Aorta (tissue), 5 donors: ENCODE measurements around the gene FGR. TPM values are rescaled to one million over a fixed set of nuclear protein-coding genes. Genes with fewer than 3 reads are reported as not detected.

Experiments used
- ATAC-seq: fragments of 200-7000 bp; cut with Tn5 transposase; one replicate; pipeline ENCODE4 v1.9.1; 2022; ENCODE audit warnings: moderate library complexity; ENCODE audit not compliant: low FRiP score
- DNase-seq, 2 donors: peaks; one replicate each; pipeline ENCODE4 v3.0.0-alpha.2; 2020
- H3K27ac ChIP-seq, 2 donors: one replicate each; pipeline ENCODE4 v1.5.1; 2013; ENCODE audit warnings: low read length in 2 of 2, mild to moderate bottlenecking in 2 of 2, moderate library complexity in 2 of 2, control low read depth in 1 of 2, inconsistent platforms in 1 of 2, low read depth in 1 of 2
- H3K27me3 ChIP-seq, 2 donors: one replicate each; pipeline ENCODE4 v1.6.1; 2013; ENCODE audit warnings: control low read depth in 1 of 2, low read length in 1 of 2, mild to moderate bottlenecking in 1 of 2, moderate library complexity in 1 of 2; ENCODE audit not compliant: insufficient read depth in 2 of 2, control insufficient read depth in 1 of 2
- H3K36me3 ChIP-seq, 2 donors: one replicate each; pipeline ENCODE4 v1.6.1; 2013; ENCODE audit warnings: control low read depth in 1 of 2, low read length in 1 of 2, mild to moderate bottlenecking in 1 of 2; ENCODE audit not compliant: insufficient read depth in 2 of 2, control insufficient read depth in 1 of 2
- H3K4me1 ChIP-seq, 2 donors: one replicate each; pipeline ENCODE4 v1.6.1; 2013; ENCODE audit warnings: low read length in 2 of 2, control low read depth in 1 of 2, mild to moderate bottlenecking in 1 of 2, moderate library complexity in 1 of 2; ENCODE audit not compliant: insufficient read depth in 2 of 2, control insufficient read depth in 1 of 2
- H3K4me3 ChIP-seq, 2 donors: one replicate each; pipeline ENCODE4 v1.5.1; 2013; ENCODE audit warnings: low read length in 2 of 2, control low read depth in 1 of 2, mild to moderate bottlenecking in 1 of 2
- H3K9me3 ChIP-seq: one replicate; pipeline ENCODE4 v1.6.1; 2013; ENCODE audit warnings: mild to moderate bottlenecking, low read length; ENCODE audit not compliant: control insufficient read depth
- WGBS, 2 donors: extraction: QIAGEN DNeasy Blood & Tissue Kit; methylation state at CpG; one replicate each; pipeline ENCODE4 v1.1.7; 2013; 5-methylcytosine and 5-hydroxymethylcytosine counted together
- intact Hi-C, 2 donors: fragments of 100-400 bp; cut with DNase I; formaldehyde crosslinking; loops; one replicate each; pipeline versions ENCODE4 v1.14.2 to v1.15.0; 2022
- polyA plus RNA-seq, 2 donors: library from polyadenylated mRNA; stranded (reverse); fragments of 200-250 nt; gene quantifications; one replicate each; pipeline ENCODE4 v1.2.3, GENCODE V29; 2013
- total RNA-seq, 2 donors: library from RNA; stranded (reverse); fragmentation: NEBNext Ultra II Directional; extraction: Animal tissue kit (Norgen Biotek cat#: 25700); gene quantifications; one replicate each; pipeline ENCODE4 v1.2.1, GENCODE V29; 2021
- donor health status: healthy with polysubstance abuse.
- donor health status: Bipolar disorder and iron deficiency.
- donor health status: DM: no; HTN: no; CAD: no.
- donor health status: DM: no; HTN: no; CAD: no.
- donor health status: DM: yes; HTN: yes; CAD: no.

FGR gene
- total and polyA plus RNA-seq, 4 donors = 2.8 to 21.7 (median 12.1) TPM

DNA sequence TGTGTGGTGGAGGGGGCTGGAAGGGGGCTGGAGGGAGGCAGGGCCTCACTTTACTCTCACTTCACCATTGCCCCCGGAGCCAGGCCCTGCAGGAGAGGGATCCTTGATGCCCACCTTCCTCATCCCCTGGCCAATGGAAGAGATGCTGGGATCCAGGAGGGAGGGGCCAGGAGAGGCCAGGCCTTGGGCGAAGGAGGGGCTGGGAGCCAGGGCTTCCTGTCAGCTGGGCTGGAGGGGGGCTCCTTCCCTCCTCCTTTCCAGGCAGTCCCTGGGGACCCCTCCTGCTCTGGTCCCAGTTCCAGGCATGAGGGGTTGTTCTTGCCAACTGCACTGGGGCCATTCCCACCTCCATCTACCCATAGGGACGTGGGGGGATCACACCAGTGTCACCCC is 36.7 kb downstream of the FGR start:
- DNase-seq (peak; percentile 89 to 90), ATAC-seq (peak; percentile 37)
- 5 to 10% methylated on average over 3 of the region's 3 CpGs for WGBS, 2 donors
- Histone ChIP-seq H3K27me3 (no peaks in the 10 kb centered on the region), H3K4me3 (no peak overlapping the region), H3K4me1 (no peaks in the 10 kb centered on the region), H3K9me3 (no peaks in the 10 kb centered on the region), H3K27ac (peak overlapping the region in 1 of 2 donors; percentile 72), H3K36me3 (no peaks in the 10 kb centered on the region)
- intact Hi-C loops = loop anchor here in 1 of 2 donors (2.0 kb wide), 1 partner anchor 21 kb away; no protein-coding TSS in a partner anchor

DNA sequence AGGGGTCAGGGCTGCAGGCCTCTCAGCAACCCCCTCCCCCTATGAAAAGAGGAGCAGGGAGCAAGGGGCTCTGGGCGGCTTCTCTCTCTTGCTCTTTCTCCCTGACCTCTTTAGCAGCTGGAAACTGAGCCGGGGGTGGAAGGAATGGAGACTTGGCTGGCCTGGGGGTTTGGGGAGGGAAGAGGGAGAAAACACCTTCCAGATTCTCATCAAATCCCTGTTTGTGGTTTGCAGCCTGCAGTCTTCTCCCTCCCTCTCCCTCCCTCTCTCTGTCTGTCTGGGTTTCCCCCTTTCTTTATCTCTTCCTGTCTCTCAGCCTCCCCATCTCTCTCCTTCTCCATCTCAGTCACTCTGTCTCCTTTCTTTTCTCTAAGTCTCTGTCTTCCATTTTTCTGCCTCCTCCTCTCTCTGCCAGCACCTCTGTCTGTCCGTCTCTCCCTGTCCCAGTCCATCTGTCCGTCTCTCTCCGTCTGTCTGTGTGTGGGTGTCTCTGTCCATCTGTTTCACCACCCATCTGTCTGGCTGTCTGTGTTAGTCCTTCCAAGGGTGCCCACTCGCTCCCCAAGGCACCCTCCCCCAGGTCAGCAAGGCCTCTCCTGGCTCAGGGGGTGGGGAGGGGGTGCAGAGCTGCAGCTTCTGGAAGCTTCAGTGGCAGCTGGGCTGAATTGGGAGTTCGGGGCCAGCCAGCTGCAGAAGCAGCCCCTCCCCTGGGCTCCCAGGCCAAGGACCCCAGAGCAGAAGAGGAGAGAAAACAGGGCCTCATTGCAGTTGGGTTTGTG is 37.3 kb downstream of the FGR start:
- no peak for ATAC-seq
- no peak for DNase-seq
- Histone ChIP-seq H3K27me3 (no peaks in the 10 kb centered on the region), H3K36me3 (no peaks in the 10 kb centered on the region), H3K27ac (no peak overlapping the region), H3K9me3 (no peaks in the 10 kb centered on the region), H3K4me3 (no peak overlapping the region), H3K4me1 (no peaks in the 10 kb centered on the region)
- intact Hi-C loops = loop anchor here in 1 of 2 donors (2.0 kb wide), 1 partner anchor 21 kb away; no protein-coding TSS in a partner anchor
- WGBS, 2 donors = 35 to 40% methylated on average over 6 to 7 of the region's 7 CpGs

GRCh38 chr1:27596986-27597385 is 38.0 kb downstream of the FGR start:
- Histone ChIP-seq H3K9me3 (no peaks in the 10 kb centered on the region), H3K36me3 (no peaks in the 10 kb centered on the region), H3K27ac (no peak overlapping the region), H3K27me3 (no peaks in the 10 kb centered on the region), H3K4me3 (no peak overlapping the region), H3K4me1 (no peaks in the 10 kb centered on the region)
- 57 to 59% methylated on average over 4 of the region's 4 CpGs for WGBS, 2 donors
- DNase-seq = no peak
- ATAC-seq = no peak
- intact Hi-C loops = no loop called here

GRCh38 chr1:27596261-27596660 is 38.7 kb downstream of the FGR start:
- Histone ChIP-seq H3K27ac (no peak overlapping the region), H3K27me3 (no peaks in the 10 kb centered on the region), H3K36me3 (no peaks in the 10 kb centered on the region), H3K9me3 (no peaks in the 10 kb centered on the region), H3K4me1 (peaks cover 0 to 2% of the 10 kb centered on the region in 2 donors), H3K4me3 (no peak overlapping the region)
- DNase-seq = no peak
- 32 to 35% methylated on average over 8 to 9 of the region's 9 CpGs for whole genome bisulfite sequencing, 2 donors
- intact Hi-C loops = no loop called here
- ATAC-seq = no peak

- intact Hi-C loops = no loop called here
- H3K27me3 ChIP-seq = no peaks in the 10 kb centered on the region
- no peak overlapping the region for H3K4me3 ChIP-seq
- H3K27ac ChIP-seq = no peak overlapping the region
- ATAC-seq (no peak), DNase-seq (no peak)
- 53 to 59% methylated on average over 5 of the region's 5 CpGs for WGBS, 2 donors
- peaks cover 0 to 3% of the 10 kb centered on the region in 2 donors for H3K4me1 ChIP-seq
- no peaks in the 10 kb centered on the region for H3K9me3 ChIP-seq
- no peaks in the 10 kb centered on the region for H3K36me3 ChIP-seq
Measured at GRCh38 chr1:27595597-27595996, 39.4 kb downstream of the FGR start.

GRCh38 chr1:27594564-27595510 is 40.1 kb downstream of the FGR start:
- H3K36me3 ChIP-seq = no peaks in the 10 kb centered on the region
- DNase-seq (no peak), ATAC-seq (no peak)
- H3K4me3 ChIP-seq = no peak overlapping the region
- intact Hi-C loops = no loop called here
- peaks cover 0 to 3% of the 10 kb centered on the region in 2 donors for H3K4me1 ChIP-seq
- no peak overlapping the region for H3K27ac ChIP-seq
- WGBS, 2 donors = 40 to 45% methylated on average over 17 of the region's 17 CpGs
- no peaks in the 10 kb centered on the region for H3K9me3 ChIP-seq
- H3K27me3 ChIP-seq = no peaks in the 10 kb centered on the region

DNA sequence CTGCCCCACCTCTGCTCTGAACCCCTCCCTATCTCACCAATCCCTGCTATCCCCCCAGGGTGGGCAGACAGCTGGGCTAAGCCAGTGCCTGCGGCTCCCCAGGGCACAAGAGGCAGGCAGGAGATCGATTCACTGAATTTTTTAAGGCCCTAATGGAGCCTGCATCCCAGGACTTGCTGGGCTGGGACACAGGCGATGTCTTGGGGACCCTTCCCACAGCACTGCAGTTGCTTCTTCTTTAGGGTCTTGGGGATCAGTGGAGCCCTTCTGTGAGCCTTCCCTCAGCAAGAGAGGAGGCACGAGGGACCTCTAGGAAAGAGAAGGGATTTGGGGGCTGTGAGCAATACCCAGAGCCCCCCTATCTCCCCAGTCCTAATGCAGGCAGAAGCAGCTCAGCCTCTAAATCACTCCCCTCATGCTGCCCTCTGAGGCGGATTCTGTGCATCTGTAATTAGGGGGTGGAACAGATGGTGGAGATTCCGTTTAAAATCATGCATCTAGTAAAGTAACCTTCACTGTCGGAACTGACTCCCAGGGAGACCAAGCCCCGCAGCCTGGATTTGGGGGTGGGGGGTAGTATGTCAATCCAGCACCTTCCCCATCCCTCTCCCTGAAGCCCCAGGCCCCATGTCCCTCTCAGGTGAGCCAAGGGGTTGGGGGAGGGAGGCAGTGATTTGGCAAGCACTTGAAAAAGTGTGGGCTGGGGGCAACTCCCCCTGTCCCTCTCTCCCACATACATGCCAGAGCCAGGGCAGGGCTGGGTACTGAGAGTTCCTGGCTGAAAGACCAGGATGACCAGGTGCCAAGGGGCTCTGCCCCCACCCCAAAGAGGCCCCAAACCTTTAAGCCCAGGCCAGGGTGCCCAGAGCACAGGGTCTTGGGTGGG is 41.1 kb downstream of the FGR start:
- Histone ChIP-seq H3K9me3 (no peaks in the 10 kb centered on the region), H3K27me3 (no peaks in the 10 kb centered on the region), H3K4me1 (peaks cover 0 to 3% of the 10 kb centered on the region in 2 donors), H3K4me3 (no peak overlapping the region), H3K27ac (no peak overlapping the region), H3K36me3 (no peaks in the 10 kb centered on the region)
- intact Hi-C loops = no loop called here
- DNase-seq (no peak), ATAC-seq (no peak)
- WGBS, 2 donors = 44 to 51% methylated on average over 8 of the region's 8 CpGs
